ENCODE measurements around the gene FREM1.

The FREM1 gene

DNA sequence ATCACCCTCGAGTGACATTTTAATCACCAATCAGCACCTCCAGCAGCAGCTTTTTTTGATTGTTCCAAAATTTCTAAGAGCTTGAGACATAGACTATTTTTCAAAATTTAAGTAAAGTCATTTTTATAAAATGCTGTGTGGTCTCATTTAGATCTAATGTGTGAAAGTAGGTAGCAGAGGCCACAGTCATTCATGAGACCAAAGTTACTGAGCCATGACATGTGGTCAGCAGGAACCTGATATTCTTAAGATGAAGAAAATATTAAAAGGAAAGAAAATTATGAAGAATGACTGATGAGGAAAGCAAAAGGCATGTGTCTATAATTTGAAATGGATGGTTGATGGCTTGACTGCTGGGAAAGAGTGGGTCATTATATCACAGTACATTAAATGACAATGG is 7.2 kb downstream of the FREM1 start:
- Mint-ChIP-seq H3K4me1 (ENCODE audit: low read depth) (no peaks in the 10 kb centered on the region), H3K27me3 (peaks cover 3% of the 10 kb centered on the region), H3K27ac (no peak overlapping the region), H3K9me3 (no peaks in the 10 kb centered on the region), H3K4me3 (no peak overlapping the region), H3K36me3 (ENCODE audit: low read depth) (no peaks in the 10 kb centered on the region)

DNA sequence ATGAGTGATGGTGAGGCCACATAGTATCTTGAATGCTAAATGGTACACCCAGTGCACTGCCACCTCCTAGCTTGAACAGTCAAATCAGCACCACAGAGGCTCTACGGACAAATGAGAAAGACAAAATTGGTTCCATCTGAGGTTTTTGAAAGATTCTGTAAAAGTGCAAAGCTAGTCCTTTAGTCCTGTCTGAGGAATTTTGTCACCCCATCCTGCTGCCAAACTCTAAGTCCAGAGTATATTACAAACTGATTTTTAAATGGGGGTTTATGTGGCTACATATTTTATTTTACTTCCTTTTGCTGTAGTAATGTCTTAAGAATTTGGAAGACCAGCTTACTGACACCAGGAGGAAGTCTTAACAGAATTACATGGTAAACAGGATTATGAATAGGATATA is 7.7 kb downstream of the FREM1 start:
- no peak overlapping the region for H3K4me3 Mint-ChIP-seq
- H3K27ac Mint-ChIP-seq, result no peak overlapping the region
- no peaks in the 10 kb centered on the region for H3K4me1 Mint-ChIP-seq (ENCODE audit: low read depth)
- no peaks in the 10 kb centered on the region for H3K36me3 Mint-ChIP-seq (ENCODE audit: low read depth)
- H3K9me3 Mint-ChIP-seq, result no peaks in the 10 kb centered on the region
- peaks cover 3% of the 10 kb centered on the region for H3K27me3 Mint-ChIP-seq

- Mint-ChIP-seq H3K9me3 (no peaks in the 10 kb centered on the region), H3K4me3 (no peak overlapping the region), H3K27me3 (peaks cover 2% of the 10 kb centered on the region), H3K27ac (no peak overlapping the region), H3K4me1 (ENCODE audit: low read depth) (no peaks in the 10 kb centered on the region), H3K36me3 (ENCODE audit: low read depth) (no peaks in the 10 kb centered on the region)
Observed at GRCh38 chr9:14899815-14900193, 10.4 kb downstream of the FREM1 start.

DNA sequence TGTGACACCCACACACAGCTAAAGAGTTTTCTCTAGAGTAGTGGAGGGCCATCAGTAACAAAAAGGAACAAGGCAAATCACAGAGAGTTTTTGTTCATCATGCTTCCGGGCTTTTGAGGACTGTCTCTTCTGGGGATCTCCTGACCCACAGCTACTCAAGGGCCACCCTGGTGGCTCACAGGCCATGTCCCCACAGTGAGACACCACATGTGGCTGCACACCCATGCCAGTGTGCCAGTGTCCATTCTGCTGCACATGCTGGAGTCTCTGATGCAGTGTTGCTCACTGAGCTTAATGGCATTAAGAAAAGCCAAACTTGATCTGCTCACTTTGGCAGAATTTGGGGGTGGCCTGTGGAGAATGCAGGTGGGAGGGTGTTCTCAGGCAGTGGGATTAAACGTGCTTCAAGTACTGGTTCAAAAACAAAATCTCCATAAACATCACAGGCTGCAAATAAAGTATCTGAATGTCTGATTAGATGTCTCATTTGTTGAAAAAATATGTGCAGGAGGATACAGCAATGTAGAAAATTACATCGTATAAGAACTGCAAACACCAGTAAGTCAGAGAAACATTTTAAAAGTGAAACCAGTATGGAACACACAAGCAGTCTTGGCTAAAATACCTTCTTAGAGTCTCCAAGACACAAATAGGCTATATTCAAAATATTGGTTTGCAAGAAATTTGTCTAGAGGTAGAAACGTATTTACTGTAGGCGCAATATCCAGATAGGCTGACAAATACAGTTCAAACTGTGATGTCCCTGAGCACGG is 11.0 kb downstream of the FREM1 start:
- Mint-ChIP-seq H3K4me3 (no peak overlapping the region), H3K4me1 (ENCODE audit: low read depth) (no peaks in the 10 kb centered on the region), H3K27me3 (no peaks in the 10 kb centered on the region), H3K27ac (no peak overlapping the region), H3K9me3 (no peaks in the 10 kb centered on the region), H3K36me3 (ENCODE audit: low read depth) (no peaks in the 10 kb centered on the region)

- Mint-ChIP-seq H3K9me3 (no peaks in the 10 kb centered on the region), H3K36me3 (ENCODE audit: low read depth) (no peaks in the 10 kb centered on the region), H3K27ac (no peak overlapping the region), H3K4me3 (no peak overlapping the region), H3K4me1 (ENCODE audit: low read depth) (no peaks in the 10 kb centered on the region), H3K27me3 (no peaks in the 10 kb centered on the region)
Observed at GRCh38 chr9:14895806-14896205, 14.4 kb downstream of the FREM1 start.

DNA sequence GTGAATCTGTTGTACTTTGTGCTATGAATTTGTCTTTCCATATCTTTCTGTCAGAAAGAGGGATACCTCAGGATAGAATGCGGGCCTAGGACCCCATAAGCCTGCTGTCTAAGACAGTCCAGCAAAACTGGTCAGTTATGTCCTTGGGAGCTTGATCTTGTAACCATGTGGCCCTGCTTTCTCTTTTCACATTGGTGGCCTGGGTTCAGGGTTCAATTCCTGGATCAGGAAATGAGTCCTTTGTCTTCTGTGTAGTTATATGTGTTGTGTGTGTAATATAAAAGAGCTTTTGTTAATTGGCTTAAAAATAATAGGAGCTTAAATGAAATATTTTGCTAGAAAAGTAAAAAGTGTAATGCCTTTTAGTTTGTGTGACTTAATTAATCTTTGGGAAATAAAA is 16.9 kb downstream of the FREM1 start:
- Mint-ChIP-seq H3K4me3 (no peak overlapping the region), H3K4me1 (ENCODE audit: low read depth) (no peaks in the 10 kb centered on the region), H3K36me3 (ENCODE audit: low read depth) (no peaks in the 10 kb centered on the region), H3K27ac (no peak overlapping the region), H3K27me3 (peaks cover 6% of the 10 kb centered on the region), H3K9me3 (no peaks in the 10 kb centered on the region)

GRCh38 chr9:14891332-14891731 is 18.9 kb downstream of the FREM1 start:
- no peaks in the 10 kb centered on the region for H3K4me1 Mint-ChIP-seq (ENCODE audit: low read depth)
- peaks cover 6% of the 10 kb centered on the region for H3K27me3 Mint-ChIP-seq
- no peak overlapping the region for H3K27ac Mint-ChIP-seq
- H3K9me3 Mint-ChIP-seq, result no peaks in the 10 kb centered on the region
- no peak overlapping the region for H3K4me3 Mint-ChIP-seq
- H3K36me3 Mint-ChIP-seq (ENCODE audit: low read depth), result no peaks in the 10 kb centered on the region

DNA sequence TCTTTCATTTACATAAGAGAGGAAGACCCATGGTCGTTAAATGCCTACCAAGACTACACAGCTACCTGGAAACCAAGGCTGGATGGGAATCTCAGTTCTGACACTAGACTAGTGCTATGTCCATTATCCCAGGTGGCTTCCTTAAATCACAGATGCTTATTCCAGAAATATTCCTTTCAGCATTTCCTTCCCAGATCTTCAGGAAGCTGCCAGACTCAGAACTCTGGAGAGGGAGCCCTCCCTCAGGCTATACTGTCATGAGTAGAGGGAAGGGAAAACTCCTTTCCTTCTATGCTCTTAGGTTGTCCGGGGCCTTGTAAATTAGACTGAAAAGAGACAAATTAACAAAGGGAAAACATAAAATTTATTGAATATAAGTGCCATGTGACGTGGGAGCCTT is 20.8 kb downstream of the FREM1 start:
- Mint-ChIP-seq H3K36me3 (ENCODE audit: low read depth) (no peaks in the 10 kb centered on the region), H3K4me1 (ENCODE audit: low read depth) (no peaks in the 10 kb centered on the region), H3K27me3 (peaks cover 6% of the 10 kb centered on the region), H3K9me3 (no peaks in the 10 kb centered on the region), H3K27ac (no peak overlapping the region), H3K4me3 (no peak overlapping the region)

DNA sequence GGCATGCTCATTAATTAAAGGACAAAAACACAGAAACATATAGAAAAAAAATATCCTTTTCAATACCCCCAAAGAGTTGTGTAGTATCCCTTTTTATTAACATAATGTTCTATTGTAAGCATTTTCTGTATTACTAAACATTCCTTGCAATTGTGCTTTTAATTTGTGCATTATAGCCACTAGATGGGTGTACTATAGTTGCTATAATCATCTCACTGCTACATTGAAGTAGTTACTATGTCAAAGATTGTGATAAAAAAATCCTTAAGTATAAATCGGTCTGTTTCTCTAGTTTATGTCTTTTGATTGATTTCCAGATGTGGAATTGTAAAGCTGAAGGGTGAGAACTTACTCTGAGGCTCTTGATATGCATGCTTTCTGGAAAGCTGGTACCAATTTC is 21.4 kb downstream of the FREM1 start:
- H3K36me3 Mint-ChIP-seq (ENCODE audit: low read depth), result no peaks in the 10 kb centered on the region
- no peak overlapping the region for H3K27ac Mint-ChIP-seq

DNA sequence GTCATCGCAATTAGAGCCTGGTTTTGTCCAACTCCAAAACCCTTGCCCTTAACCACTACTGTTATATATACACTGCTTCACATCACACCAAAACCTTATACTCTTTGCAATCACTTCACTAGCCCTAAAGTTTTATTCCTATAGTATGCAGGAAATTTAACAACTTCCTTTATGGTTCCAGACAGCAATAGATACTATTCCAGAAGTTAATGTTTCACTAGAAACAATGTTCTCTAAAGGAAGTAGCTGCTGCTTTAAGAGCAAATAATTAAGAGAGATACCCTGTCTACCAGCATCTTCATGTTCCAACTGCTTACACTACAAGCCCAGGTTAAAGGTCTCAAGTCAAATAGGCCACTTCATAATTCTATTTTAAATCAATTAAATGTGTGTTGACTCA is 22.0 kb downstream of the FREM1 start:
- Mint-ChIP-seq H3K4me3 (no peak overlapping the region), H3K9me3 (no peaks in the 10 kb centered on the region), H3K4me1 (ENCODE audit: low read depth) (no peaks in the 10 kb centered on the region), H3K27ac (no peak overlapping the region), H3K27me3 (peaks cover 6% of the 10 kb centered on the region), H3K36me3 (ENCODE audit: low read depth) (no peaks in the 10 kb centered on the region)

More for the DNA sequence above, 21.4 kb downstream of the FREM1 start:
- Mint-ChIP-seq H3K4me3 (no peak overlapping the region), H3K4me1 (ENCODE audit: low read depth) (no peaks in the 10 kb centered on the region), H3K9me3 (no peaks in the 10 kb centered on the region), H3K27me3 (peaks cover 6% of the 10 kb centered on the region)

- no peaks in the 10 kb centered on the region for H3K4me1 Mint-ChIP-seq (ENCODE audit: low read depth)
- no peak overlapping the region for H3K27ac Mint-ChIP-seq
- peaks cover 6% of the 10 kb centered on the region for H3K27me3 Mint-ChIP-seq
- H3K4me3 Mint-ChIP-seq, result no peak overlapping the region
- H3K36me3 Mint-ChIP-seq (ENCODE audit: low read depth), result no peaks in the 10 kb centered on the region
- H3K9me3 Mint-ChIP-seq, result no peaks in the 10 kb centered on the region
Observed at GRCh38 chr9:14887149-14887548, 23.1 kb downstream of the FREM1 start.

DNA sequence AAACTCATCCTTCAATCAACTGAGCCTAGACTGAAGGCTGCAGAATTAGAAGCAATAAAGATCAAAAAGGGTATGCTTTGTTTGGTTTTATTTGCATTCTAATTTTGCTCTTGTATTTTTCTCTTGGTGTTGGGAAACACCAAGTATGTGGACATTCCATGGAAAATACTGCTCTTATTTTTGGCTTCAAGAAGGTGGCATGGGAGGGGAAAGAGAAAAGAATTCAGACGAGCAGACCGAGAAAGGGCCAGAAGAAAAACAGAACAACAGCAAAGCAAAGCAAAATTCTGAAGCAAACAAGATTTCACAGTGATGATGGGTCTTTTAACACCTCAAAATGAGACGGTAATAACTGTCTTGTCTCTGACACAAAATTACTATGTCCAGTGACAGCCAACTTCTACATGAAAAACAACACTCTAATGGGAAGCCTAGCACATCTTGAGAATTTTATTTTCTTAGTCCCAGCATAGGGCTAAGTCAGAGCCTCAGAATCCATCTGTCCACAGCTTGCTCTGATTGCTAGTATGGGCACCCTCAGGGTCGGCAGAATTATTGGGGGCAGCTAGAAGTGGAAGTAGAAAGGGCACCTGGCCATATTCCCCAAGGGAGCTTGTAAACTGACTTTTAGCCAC is 26.8 kb downstream of the FREM1 start:
- no peaks in the 10 kb centered on the region for H3K36me3 Mint-ChIP-seq (ENCODE audit: low read depth)
- H3K27ac Mint-ChIP-seq, result no peak overlapping the region
- no peaks in the 10 kb centered on the region for H3K9me3 Mint-ChIP-seq
- no peaks in the 10 kb centered on the region for H3K4me1 Mint-ChIP-seq (ENCODE audit: low read depth)
- H3K4me3 Mint-ChIP-seq, result no peak overlapping the region
- H3K27me3 Mint-ChIP-seq, result peaks cover 8% of the 10 kb centered on the region

- Mint-ChIP-seq H3K9me3 (no peaks in the 10 kb centered on the region), H3K27me3 (peaks cover 15% of the 10 kb centered on the region), H3K27ac (no peak overlapping the region), H3K4me1 (ENCODE audit: low read depth) (no peaks in the 10 kb centered on the region), H3K36me3 (ENCODE audit: low read depth) (no peaks in the 10 kb centered on the region), H3K4me3 (no peak overlapping the region)
Observed at GRCh38 chr9:14882090-14882489, 28.1 kb downstream of the FREM1 start.

DNA sequence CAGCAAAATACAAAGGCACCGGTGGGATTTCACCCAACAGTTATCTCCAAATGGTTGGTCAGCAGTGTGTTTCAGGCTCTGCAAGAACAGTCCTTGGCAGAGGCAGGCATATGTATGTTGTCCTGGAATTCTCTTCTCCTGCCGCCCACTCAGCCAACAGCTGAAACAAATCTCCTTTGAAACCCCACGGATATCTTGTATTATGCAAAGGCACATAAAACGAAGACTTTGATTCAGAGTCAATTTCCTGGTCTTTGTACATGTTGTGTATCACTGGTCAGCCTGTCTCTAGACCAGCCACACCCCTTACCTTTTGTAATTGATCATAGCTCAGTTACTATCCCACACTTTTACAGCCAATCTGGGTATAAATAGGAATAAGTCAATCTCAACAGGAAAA is 29.2 kb downstream of the FREM1 start:
- no peak overlapping the region for H3K4me3 Mint-ChIP-seq
- H3K9me3 Mint-ChIP-seq, result no peaks in the 10 kb centered on the region
- no peaks in the 10 kb centered on the region for H3K4me1 Mint-ChIP-seq (ENCODE audit: low read depth)
- H3K27me3 Mint-ChIP-seq, result peaks cover 15% of the 10 kb centered on the region
- no peak overlapping the region for H3K27ac Mint-ChIP-seq
- no peaks in the 10 kb centered on the region for H3K36me3 Mint-ChIP-seq (ENCODE audit: low read depth)

GRCh38 chr9:14870090-14870489 is 40.1 kb downstream of the FREM1 start:
- no peak overlapping the region for H3K27ac Mint-ChIP-seq
- no peak overlapping the region for H3K4me3 Mint-ChIP-seq
- no peaks in the 10 kb centered on the region for H3K9me3 Mint-ChIP-seq
- H3K4me1 Mint-ChIP-seq (ENCODE audit: low read depth), result no peaks in the 10 kb centered on the region
- H3K36me3 Mint-ChIP-seq (ENCODE audit: low read depth), result no peaks in the 10 kb centered on the region
- H3K27me3 Mint-ChIP-seq, result no peaks in the 10 kb centered on the region

DNA sequence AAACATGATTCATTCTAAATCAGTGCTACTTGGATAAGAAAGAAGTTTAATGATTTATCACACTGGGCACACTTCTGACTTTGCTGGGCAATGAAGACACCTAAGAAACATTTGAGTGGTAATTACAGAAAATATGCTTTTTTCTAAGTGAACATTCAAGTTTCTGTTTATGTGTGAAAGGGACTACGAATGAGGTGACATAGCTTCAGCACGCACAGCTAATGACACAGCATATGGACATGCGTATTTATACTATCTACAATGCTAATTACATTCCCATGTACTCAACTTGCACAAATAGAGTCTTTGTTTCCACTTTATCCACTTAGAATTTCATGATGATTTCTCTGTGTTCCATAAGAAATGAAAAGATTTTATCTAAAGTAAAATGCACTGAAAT is 40.6 kb downstream of the FREM1 start:
- H3K9me3 Mint-ChIP-seq, result no peaks in the 10 kb centered on the region
- no peak overlapping the region for H3K27ac Mint-ChIP-seq
- no peaks in the 10 kb centered on the region for H3K27me3 Mint-ChIP-seq
- H3K36me3 Mint-ChIP-seq (ENCODE audit: low read depth), result no peaks in the 10 kb centered on the region
- H3K4me1 Mint-ChIP-seq (ENCODE audit: low read depth), result no peaks in the 10 kb centered on the region
- H3K4me3 Mint-ChIP-seq, result no peak overlapping the region

All from stimulated activated naive CD8-positive, alpha-beta T cell treated with anti-CD3 and anti-CD28 coated beads, Interleukin-15, Interleukin-2, amounts not matched to agents 100 ng/mL and 50 ng/mL, for 24 hours (primary cell).